HEK293 (cell line): Measurements from ENCODE around the gene CD44.
"Not testable (repeated sequence)": the region's sequence is repeated elsewhere in the genome, so short reads cannot be mapped to it uniquely, and the experiment has no call there.

Experiments
- CTCF ChIA-PET: fragments of 350-600 bp; formaldehyde crosslinking; extraction: SDS; loops from one replicate; lab custom pipeline; 2021; ENCODE audit warnings: antibody characterized with exemption; lab: Yijun Ruan, JAX
- POLR2A ChIA-PET: fragments of 300-600 bp; formaldehyde crosslinking; extraction: SDS; loops from one replicate; lab custom pipeline; 2020; ENCODE audit warnings: antibody characterized with exemption, inconsistent platforms; lab: Yijun Ruan, JAX
- H3K27ac ChIP-seq: fragments of 200-500 bp; sonication (Bioruptor generic); 2 replicates; pipeline ENCODE4 v1.5.1; 2014; ENCODE audit warnings: low read depth, low read length, control low read depth, inconsistent platforms; ENCODE audit errors: extremely low read depth
- H3K36me3 ChIP-seq, 2 experiments: fragments of 200-500 bp in 1 of 2; sonication (Bioruptor generic) in 1 of 2; 1 replicate in 1 of 2; 2 replicates in 1 of 2; pipeline ENCODE4 v1.5.1; 2014 to 2017; ENCODE audit warnings: inconsistent platforms in 2 of 2, low read length in 2 of 2; ENCODE audit not compliant: control insufficient read depth in 2 of 2, insufficient read depth in 1 of 2
- H3K4me1 ChIP-seq: fragments of 200-500 bp; sonication (Bioruptor generic); 2 replicates; pipeline ENCODE4 v1.5.1; 2014; ENCODE audit warnings: mild to moderate bottlenecking, low read length, inconsistent platforms; ENCODE audit not compliant: control insufficient read depth, insufficient read depth
- H3K4me3 ChIP-seq: 2 replicates; pipeline ENCODE4 v1.5.1; 2011; ENCODE audit warnings: low read depth, mild to moderate bottlenecking, control low read depth, low read length, moderate library complexity
- H3K9me3 ChIP-seq: fragments of 200-500 bp; sonication (Bioruptor generic); 2 replicates; pipeline ENCODE4 v1.5.1; 2014; ENCODE audit warnings: low read depth, low read length, inconsistent platforms; ENCODE audit not compliant: control insufficient read depth, insufficient read depth
- GLI4 ChIP-seq: fragments of 450-650 bp; formaldehyde crosslinking; IDR thresholded peaks from 2 replicates; pipeline ENCODE4 v1.5.1; 2016; ENCODE audit warnings: missing biosample characterization, missing genetic modification characterization
- GLIS1 ChIP-seq: fragments of 450-650 bp; formaldehyde crosslinking; IDR thresholded peaks from 2 replicates; pipeline ENCODE4 v1.5.1; 2016; ENCODE audit warnings: missing biosample characterization, missing genetic modification characterization
- OVOL3 ChIP-seq: fragments of 450-650 bp; formaldehyde crosslinking; IDR thresholded peaks from 2 replicates; pipeline ENCODE4 v1.5.1; 2016; ENCODE audit warnings: missing biosample characterization, missing genetic modification characterization
- PRDM1 ChIP-seq: fragments of 450-650 bp; formaldehyde crosslinking; IDR thresholded peaks from 2 replicates; pipeline ENCODE4; 2016; ENCODE audit warnings: missing biosample characterization, missing genetic modification characterization
- RBAK ChIP-seq: fragments of 450-650 bp; formaldehyde crosslinking; IDR thresholded peaks from 2 replicates; pipeline ENCODE4 v1.5.1; 2016; ENCODE audit warnings: missing biosample characterization, missing genetic modification characterization
- SALL2 ChIP-seq: fragments of 450-650 bp; formaldehyde crosslinking; IDR thresholded peaks from 2 replicates; pipeline ENCODE4 v1.5.0; 2017; ENCODE audit warnings: missing biosample characterization, mild to moderate bottlenecking, missing genetic modification characterization, borderline replicate concordance
- ZBTB44 ChIP-seq: fragments of 450-650 bp; IDR thresholded peaks from 2 replicates; pipeline ENCODE4 v1.5.1; 2018; ENCODE audit warnings: missing biosample characterization, mild to moderate bottlenecking, missing genetic modification characterization
- ZIC2 ChIP-seq: fragments of 450-650 bp; formaldehyde crosslinking; IDR thresholded peaks from 2 replicates; pipeline ENCODE4 v1.5.1; 2016; ENCODE audit warnings: missing biosample characterization, missing genetic modification characterization
- ZNF133 ChIP-seq: fragments of 450-650 bp; formaldehyde crosslinking; IDR thresholded peaks from 2 replicates; pipeline ENCODE4 v1.5.1; 2016; ENCODE audit warnings: missing biosample characterization, missing genetic modification characterization
- ZNF140 ChIP-seq: fragments of 450-650 bp; formaldehyde crosslinking; IDR thresholded peaks from 2 replicates; pipeline ENCODE4 v1.5.1; 2016; ENCODE audit warnings: missing biosample characterization, missing genetic modification characterization
- ZNF157 ChIP-seq: fragments of 450-650 bp; formaldehyde crosslinking; IDR thresholded peaks from 2 replicates; pipeline ENCODE4 v1.5.1; 2016; ENCODE audit warnings: missing biosample characterization, missing genetic modification characterization
- ZNF175 ChIP-seq: fragments of 450-650 bp; formaldehyde crosslinking; IDR thresholded peaks from 2 replicates; pipeline ENCODE4 v1.5.1; 2016; ENCODE audit warnings: missing biosample characterization, missing genetic modification characterization
- ZNF362 ChIP-seq: fragments of 450-650 bp; formaldehyde crosslinking; IDR thresholded peaks from 2 replicates; pipeline ENCODE4 v1.5.1; 2016; ENCODE audit warnings: missing biosample characterization, missing genetic modification characterization
- ZNF426 ChIP-seq: fragments of 450-650 bp; formaldehyde crosslinking; IDR thresholded peaks from 2 replicates; pipeline ENCODE4 v1.5.1; 2017; ENCODE audit warnings: missing biosample characterization, missing genetic modification characterization, mild to moderate bottlenecking, inconsistent platforms, moderate library complexity
- ZNF473 ChIP-seq: fragments of 450-650 bp; formaldehyde crosslinking; IDR thresholded peaks from 2 replicates; pipeline ENCODE4 v1.5.1; 2017; ENCODE audit warnings: missing biosample characterization, missing genetic modification characterization
- ZNF555 ChIP-seq: fragments of 450-650 bp; formaldehyde crosslinking; conservative IDR thresholded peaks from 2 replicates; pipeline ENCODE4 v1.5.1; 2017; ENCODE audit warnings: missing biosample characterization, mild to moderate bottlenecking, missing genetic modification characterization, inconsistent platforms
- ZNF629 ChIP-seq: fragments of 450-650 bp; formaldehyde crosslinking; IDR thresholded peaks from 2 replicates; pipeline ENCODE4 v1.5.1; 2017; ENCODE audit warnings: missing biosample characterization, missing genetic modification characterization
- ZNF658 ChIP-seq: fragments of 450-650 bp; formaldehyde crosslinking; IDR thresholded peaks from 2 replicates; pipeline ENCODE4; 2016; ENCODE audit warnings: missing biosample characterization, missing genetic modification characterization
- ZNF677 ChIP-seq: fragments of 450-650 bp; IDR thresholded peaks from 2 replicates; pipeline ENCODE4 v1.5.0; 2018; ENCODE audit warnings: missing biosample characterization, mild to moderate bottlenecking, missing genetic modification characterization, moderate library complexity
- ZNF76 ChIP-seq: fragments of 450-650 bp; formaldehyde crosslinking; IDR thresholded peaks from 2 replicates; pipeline ENCODE4; 2016; ENCODE audit warnings: low read depth, missing biosample characterization, missing genetic modification characterization, borderline replicate concordance
- ZSCAN23 ChIP-seq: fragments of 450-650 bp; formaldehyde crosslinking; IDR thresholded peaks from 2 replicates; pipeline ENCODE4 v1.5.1; 2016; ENCODE audit warnings: missing biosample characterization, missing genetic modification characterization

Gene CD44

GRCh38 chr11:35090125-35090524 lies 48.8 kb upstream of the CD44 start:
- POLR2A ChIA-PET, result no interaction called here
- TF ChIP-seq SALL2 (tag by site-specific recombination) (no peak), RBAK (tag by site-specific recombination) (no peak), ZNF629 (tag by site-specific recombination) (no peak), ZNF133 (no peak), ZNF473 (tag by site-specific recombination) (no peak), ZNF140 (no peak), OVOL3 (tag by site-specific recombination) (no peak), ZNF362 (no peak)
- no peaks in the 10 kb centered on the region for H3K4me1 ChIP-seq

GRCh38 chr11:35090991-35091390 lies 48.0 kb upstream of the CD44 start:
- H3K4me3 ChIP-seq, H3K9me3 ChIP-seq, H3K4me1 ChIP-seq, CTCF ChIA-PET, H3K36me3 ChIP-seq, POLR2A ChIA-PET, H3K27ac ChIP-seq: not testable (repeated sequence)

More at GRCh38 chr11:35090125-35090524, 48.8 kb upstream of the CD44 start:
- no peaks in the 10 kb centered on the region for H3K36me3 ChIP-seq
- CTCF ChIA-PET, result interaction anchor here (0.6 kb wide), 1 partner anchor 193 kb away, joined by 3 read pairs; no protein-coding TSS in a partner anchor
- H3K4me3 ChIP-seq, result no peak overlapping the region
- H3K27ac ChIP-seq, result no peak overlapping the region
- H3K9me3 ChIP-seq, result no peaks in the 10 kb centered on the region

GRCh38 chr11:35096723-35097122 lies 42.2 kb upstream of the CD44 start:
- no peaks in the 10 kb centered on the region for H3K9me3 ChIP-seq
- no peak overlapping the region for H3K27ac ChIP-seq
- no peak for TF ChIP-seq ZNF76 (tag by site-specific recombination)
- no peak for TF ChIP-seq PRDM1 (tag by site-specific recombination)
- TF ChIP-seq ZBTB44 (tag by site-specific recombination), result no peak
- no peak for TF ChIP-seq ZSCAN23 (tag by site-specific recombination)
- no peak for TF ChIP-seq ZNF677 (tag by site-specific recombination)
- no peak for TF ChIP-seq ZIC2 (tag by site-specific recombination)
- peak; percentile 24; the same call in 1 of the 2 replicates for TF ChIP-seq ZNF426 (tag by site-specific recombination)
- no peak for TF ChIP-seq ZNF175
- no peak for TF ChIP-seq ZNF157
- no peaks in the 10 kb centered on the region for H3K36me3 ChIP-seq
- ChIA-PET POLR2A (no interaction called here), CTCF (no interaction called here)
- H3K4me1 ChIP-seq, result no peaks in the 10 kb centered on the region
- no peak overlapping the region for H3K4me3 ChIP-seq

GRCh38 chr11:35097814-35098455 lies 41.0 kb upstream of the CD44 start:
- Histone ChIP-seq H3K27ac (no peak overlapping the region), H3K4me1 (no peaks in the 10 kb centered on the region), H3K36me3 (no peaks in the 10 kb centered on the region), H3K9me3 (no peaks in the 10 kb centered on the region), H3K4me3 (no peak overlapping the region)
- no peak for TF ChIP-seq ZNF555 (tag by site-specific recombination)
- no peak for TF ChIP-seq ZNF658 (tag by site-specific recombination)
- TF ChIP-seq GLI4, result no peak
- no peak for TF ChIP-seq GLIS1 (tag by site-specific recombination)
- TF ChIP-seq, all 188 proteins: peak for 0
- ChIA-PET CTCF (no interaction called here), POLR2A (no interaction called here)
